HEK293 (cell line): ENCODE data around the gene FCER2.

ENCODE experiments used
- ZNF175 ChIP-seq: fragments of 450-650 bp; formaldehyde crosslinking; IDR thresholded peaks from 2 replicates; pipeline ENCODE4 v1.5.1; 2016; ENCODE audit warnings: missing biosample characterization, missing genetic modification characterization
- TF ChIP-seq, protein P1 (sequence below): fragments of 450-650 bp; formaldehyde crosslinking; IDR thresholded peaks from 2 replicates; pipeline ENCODE4 v1.5.1; 2016; ENCODE audit warnings: missing biosample characterization, missing genetic modification characterization
- TF ChIP-seq, protein P2 (sequence below): fragments of 450-650 bp; formaldehyde crosslinking; IDR thresholded peaks from 2 replicates; pipeline ENCODE4 v1.5.1; 2017; ENCODE audit warnings: missing biosample characterization, mild to moderate bottlenecking, missing genetic modification characterization, moderate library complexity
- TF ChIP-seq, protein P3 (sequence below): fragments of 450-650 bp; formaldehyde crosslinking; IDR thresholded peaks from 2 replicates; pipeline ENCODE4 v1.5.1; 2017; ENCODE audit warnings: missing biosample characterization, missing genetic modification characterization

DNA sequence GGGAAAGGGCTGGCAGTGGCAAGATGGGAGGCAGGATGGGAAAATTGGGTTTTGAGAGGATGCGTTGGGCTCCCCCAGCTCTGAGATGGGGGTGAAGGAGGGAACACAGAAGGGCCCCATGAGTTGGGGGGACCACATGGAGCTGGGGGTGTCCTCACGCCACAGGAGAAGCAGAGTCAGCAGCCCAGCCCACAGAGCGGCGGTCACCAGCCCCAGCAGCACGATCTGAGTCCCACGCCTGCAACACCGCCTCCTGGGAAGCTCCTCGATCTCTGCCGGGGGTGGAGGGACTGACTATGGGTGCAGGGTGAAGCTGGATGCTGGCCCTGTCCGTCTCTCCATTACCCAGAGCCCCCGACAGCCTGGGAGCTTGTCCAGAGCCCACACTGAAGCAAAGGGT lies 3.3 kb downstream of the FCER2 start:
- TF ChIP-seq, protein P1, sequence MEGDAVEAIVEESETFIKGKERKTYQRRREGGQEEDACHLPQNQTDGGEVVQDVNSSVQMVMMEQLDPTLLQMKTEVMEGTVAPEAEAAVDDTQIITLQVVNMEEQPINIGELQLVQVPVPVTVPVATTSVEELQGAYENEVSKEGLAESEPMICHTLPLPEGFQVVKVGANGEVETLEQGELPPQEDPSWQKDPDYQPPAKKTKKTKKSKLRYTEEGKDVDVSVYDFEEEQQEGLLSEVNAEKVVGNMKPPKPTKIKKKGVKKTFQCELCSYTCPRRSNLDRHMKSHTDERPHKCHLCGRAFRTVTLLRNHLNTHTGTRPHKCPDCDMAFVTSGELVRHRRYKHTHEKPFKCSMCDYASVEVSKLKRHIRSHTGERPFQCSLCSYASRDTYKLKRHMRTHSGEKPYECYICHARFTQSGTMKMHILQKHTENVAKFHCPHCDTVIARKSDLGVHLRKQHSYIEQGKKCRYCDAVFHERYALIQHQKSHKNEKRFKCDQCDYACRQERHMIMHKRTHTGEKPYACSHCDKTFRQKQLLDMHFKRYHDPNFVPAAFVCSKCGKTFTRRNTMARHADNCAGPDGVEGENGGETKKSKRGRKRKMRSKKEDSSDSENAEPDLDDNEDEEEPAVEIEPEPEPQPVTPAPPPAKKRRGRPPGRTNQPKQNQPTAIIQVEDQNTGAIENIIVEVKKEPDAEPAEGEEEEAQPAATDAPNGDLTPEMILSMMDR (tag by site-specific recombination): no peak
- no peak for TF ChIP-seq ZNF175 (tag by site-specific recombination)
- TF ChIP-seq, protein P2, sequence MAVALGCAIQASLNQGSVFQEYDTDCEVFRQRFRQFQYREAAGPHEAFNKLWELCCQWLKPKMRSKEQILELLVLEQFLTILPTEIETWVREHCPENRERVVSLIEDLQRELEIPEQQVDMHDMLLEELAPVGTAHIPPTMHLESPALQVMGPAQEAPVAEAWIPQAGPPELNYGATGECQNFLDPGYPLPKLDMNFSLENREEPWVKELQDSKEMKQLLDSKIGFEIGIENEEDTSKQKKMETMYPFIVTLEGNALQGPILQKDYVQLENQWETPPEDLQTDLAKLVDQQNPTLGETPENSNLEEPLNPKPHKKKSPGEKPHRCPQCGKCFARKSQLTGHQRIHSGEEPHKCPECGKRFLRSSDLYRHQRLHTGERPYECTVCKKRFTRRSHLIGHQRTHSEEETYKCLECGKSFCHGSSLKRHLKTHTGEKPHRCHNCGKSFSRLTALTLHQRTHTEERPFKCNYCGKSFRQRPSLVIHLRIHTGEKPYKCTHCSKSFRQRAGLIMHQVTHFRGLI (tag by site-specific recombination): no peak
- TF ChIP-seq, protein P3, sequence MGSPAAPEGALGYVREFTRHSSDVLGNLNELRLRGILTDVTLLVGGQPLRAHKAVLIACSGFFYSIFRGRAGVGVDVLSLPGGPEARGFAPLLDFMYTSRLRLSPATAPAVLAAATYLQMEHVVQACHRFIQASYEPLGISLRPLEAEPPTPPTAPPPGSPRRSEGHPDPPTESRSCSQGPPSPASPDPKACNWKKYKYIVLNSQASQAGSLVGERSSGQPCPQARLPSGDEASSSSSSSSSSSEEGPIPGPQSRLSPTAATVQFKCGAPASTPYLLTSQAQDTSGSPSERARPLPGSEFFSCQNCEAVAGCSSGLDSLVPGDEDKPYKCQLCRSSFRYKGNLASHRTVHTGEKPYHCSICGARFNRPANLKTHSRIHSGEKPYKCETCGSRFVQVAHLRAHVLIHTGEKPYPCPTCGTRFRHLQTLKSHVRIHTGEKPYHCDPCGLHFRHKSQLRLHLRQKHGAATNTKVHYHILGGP (tag by site-specific recombination): no peak
